Fibroblast of lung (primary cell): ENCODE results near the gene MICAL3.

ENCODE experiments used
- EZH2 ChIP-seq: IDR thresholded peaks from 2 replicates; pipeline ENCODE4 v1.5.1; 2012; ENCODE audit warnings: low read length, control low read depth, mild to moderate bottlenecking; ENCODE audit errors: missing control alignments
- TF ChIP-seq, protein P1 (sequence below), 2 donors: IDR thresholded peaks in 1 of 2; conservative IDR thresholded peaks in 1 of 2; 1 replicate in 1 of 2; 2 replicates in 1 of 2; pipeline ENCODE4 v1.5.1; 2011 to 2012; ENCODE audit warnings: low read length in 2 of 2, control low read depth in 1 of 2, inconsistent platforms in 1 of 2, low read depth in 1 of 2, mild to moderate bottlenecking in 1 of 2

DNA sequence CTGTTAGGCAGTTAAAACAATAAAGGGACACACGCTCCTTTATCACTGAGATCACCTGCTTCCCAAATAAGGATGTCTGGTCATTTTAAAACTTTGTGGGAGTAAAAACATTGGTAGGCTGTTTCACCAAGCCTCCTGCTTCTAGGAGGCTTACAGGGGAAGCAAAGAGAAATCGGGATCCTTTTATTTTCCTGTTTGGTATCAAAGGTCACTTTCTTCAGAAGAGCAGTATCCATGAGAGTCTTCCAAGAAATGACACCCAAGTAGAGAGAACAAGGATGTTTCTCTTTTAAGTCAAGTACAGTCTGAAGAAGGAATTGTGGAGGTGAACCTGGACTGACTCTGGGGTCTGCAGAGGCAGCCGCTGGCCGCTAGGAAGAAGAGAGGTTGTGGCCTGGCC is 213.2 kb downstream of the MICAL3 start:
- TF ChIP-seq, protein P1, sequence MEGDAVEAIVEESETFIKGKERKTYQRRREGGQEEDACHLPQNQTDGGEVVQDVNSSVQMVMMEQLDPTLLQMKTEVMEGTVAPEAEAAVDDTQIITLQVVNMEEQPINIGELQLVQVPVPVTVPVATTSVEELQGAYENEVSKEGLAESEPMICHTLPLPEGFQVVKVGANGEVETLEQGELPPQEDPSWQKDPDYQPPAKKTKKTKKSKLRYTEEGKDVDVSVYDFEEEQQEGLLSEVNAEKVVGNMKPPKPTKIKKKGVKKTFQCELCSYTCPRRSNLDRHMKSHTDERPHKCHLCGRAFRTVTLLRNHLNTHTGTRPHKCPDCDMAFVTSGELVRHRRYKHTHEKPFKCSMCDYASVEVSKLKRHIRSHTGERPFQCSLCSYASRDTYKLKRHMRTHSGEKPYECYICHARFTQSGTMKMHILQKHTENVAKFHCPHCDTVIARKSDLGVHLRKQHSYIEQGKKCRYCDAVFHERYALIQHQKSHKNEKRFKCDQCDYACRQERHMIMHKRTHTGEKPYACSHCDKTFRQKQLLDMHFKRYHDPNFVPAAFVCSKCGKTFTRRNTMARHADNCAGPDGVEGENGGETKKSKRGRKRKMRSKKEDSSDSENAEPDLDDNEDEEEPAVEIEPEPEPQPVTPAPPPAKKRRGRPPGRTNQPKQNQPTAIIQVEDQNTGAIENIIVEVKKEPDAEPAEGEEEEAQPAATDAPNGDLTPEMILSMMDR (conservative IDR thresholded peaks at IDR 0.05 in 1 of 2, IDR thresholded peaks at IDR 0.05 in 1 of 2; ENCODE audit: low read depth in 1 of 2, low read length in 2 of 2), result no peak
- TF ChIP-seq EZH2, result no peak
